ENCODE results near the gene HOXD9.

The HOXD9 gene

GRCh38 chr2:176098366-176099158 lies 24.0 kb upstream of the HOXD9 start:
- DNase-seq (ENCODE audit: low read depth) = no peak

- no peak for DNase-seq (ENCODE audit: low read depth)
Measured at GRCh38 chr2:176099159-176099727, 23.3 kb upstream of the HOXD9 start.

GRCh38 chr2:176099728-176100546 lies 22.6 kb upstream of the HOXD9 start, which contains the start of gene HOXD12:
Gene HOXD12 (plus strand): TSS chr2:176099795. CDS start chr2:176099802, 7 bp downstream.
- no peak for DNase-seq (ENCODE audit: low read depth)

GRCh38 chr2:176100547-176101140 lies 21.9 kb upstream of the HOXD9 start:
- DNase-seq (ENCODE audit: low read depth) = no peak

GRCh38 chr2:176101216-176101830 lies 21.2 kb upstream of the HOXD9 start:
- no peak for DNase-seq (ENCODE audit: low read depth)

GRCh38 chr2:176101842-176102241 lies 20.7 kb upstream of the HOXD9 start:
- DNase-seq (ENCODE audit: low read depth) = no peak

GRCh38 chr2:176102309-176102866 lies 20.1 kb upstream of the HOXD9 start:
- no peak for DNase-seq (ENCODE audit: low read depth)

- no peak for DNase-seq (ENCODE audit: low read depth)
Measured at GRCh38 chr2:176103194-176103593, 19.3 kb upstream of the HOXD9 start.

GRCh38 chr2:176103742-176104315 lies 18.7 kb upstream of the HOXD9 start:
- no peak for DNase-seq (ENCODE audit: low read depth)

GRCh38 chr2:176104316-176105077 lies 18.0 kb upstream of the HOXD9 start:
- DNase-seq (ENCODE audit: low read depth) = no peak

GRCh38 chr2:176105078-176105729 lies 17.3 kb upstream of the HOXD9 start:
- no peak for DNase-seq (ENCODE audit: low read depth)

- DNase-seq (ENCODE audit: low read depth) = no peak
Measured at GRCh38 chr2:176105730-176106580, 16.6 kb upstream of the HOXD9 start.

GRCh38 chr2:176106581-176107539 lies 15.7 kb upstream of the HOXD9 start, which contains the start of gene HOXD11:
Gene HOXD11 (plus strand): TSS chr2:176107280. CDS start chr2:176107356, 76 bp downstream.
- DNase-seq (ENCODE audit: low read depth) = no peak

GRCh38 chr2:176107731-176108181 lies 14.8 kb upstream of the HOXD9 start:
- no peak for DNase-seq (ENCODE audit: low read depth)

- no peak for DNase-seq (ENCODE audit: low read depth)
Measured at GRCh38 chr2:176109192-176109901, 13.2 kb upstream of the HOXD9 start.

- no peak for DNase-seq (ENCODE audit: low read depth)
Measured at GRCh38 chr2:176109946-176110345, 12.6 kb upstream of the HOXD9 start.

Data from T-helper 22 cell (primary cell).